Testis (tissue), 3 donors: Measurements from ENCODE around the gene DLX3. TPM values are rescaled to one million over a fixed set of nuclear protein-coding genes. Genes with fewer than 3 reads are reported as not detected.

Source experiments
- DNase-seq: peaks from one replicate; pipeline ENCODE4 v3.0.0-alpha.2; 2019
- H3K27ac ChIP-seq, 2 donors: fragments of 200-600 bp; sonication (generic); one replicate each; pipeline ENCODE4 v1.5.1; 2019
- H3K27me3 ChIP-seq: fragments of 200-600 bp; sonication (generic); one replicate; pipeline ENCODE4 v1.5.1; 2019
- H3K36me3 ChIP-seq: fragments of 200-600 bp; sonication (generic); one replicate; pipeline ENCODE4 v1.5.1; 2017; ENCODE audit warnings: low read depth; ENCODE audit errors: missing control alignments
- H3K4me1 ChIP-seq: fragments of 200-600 bp; sonication (generic); one replicate; pipeline ENCODE4 v1.5.1; 2019
- H3K4me3 ChIP-seq, 2 donors: fragments of 200-600 bp; sonication (generic); one replicate each; pipeline ENCODE4 v1.5.1; 2017 to 2019
- H3K9me3 ChIP-seq: fragments of 200-600 bp; sonication (generic); one replicate; pipeline ENCODE4 v1.5.1; 2017
- CTCF ChIP-seq, 3 experiments: fragments of 450-650 bp in 2 of 3; fragments of 200-600 bp in 1 of 3; sonication (generic) in 1 of 3; IDR thresholded peaks; one replicate each; pipeline ENCODE4 v1.5.1; 2016 to 2019; ENCODE audit warnings: antibody characterized with exemption in 3 of 3, mild to moderate bottlenecking in 2 of 3, moderate library complexity in 1 of 3
- POLR2A ChIP-seq: fragments of 450-650 bp; IDR thresholded peaks from one replicate; pipeline ENCODE4 v1.6.1; 2017; ENCODE audit warnings: antibody characterized with exemption, mild to moderate bottlenecking, moderate library complexity
- WGBS, 2 donors: methylation state at CpG; one replicate each; pipeline ENCODE4 v1.1.5; 2018; 5-methylcytosine and 5-hydroxymethylcytosine counted together
- intact Hi-C: fragments of 100-400 bp; cut with DNase I; formaldehyde crosslinking; loops from one replicate; pipeline ENCODE4 v1.15.1; 2023; ENCODE audit warnings: low total_unique reads
- polyA plus RNA-seq: library from polyadenylated mRNA; stranded (reverse); fragments of 350-450 nt; fragmentation: Illumina TruSeq; extraction: RNeasy Lipid Tissue Mini Kit (QIAGEN cat#74804); gene quantifications from one replicate; pipeline ENCODE4 v1.2.3, GENCODE V29; 2014; ENCODE audit warnings: low read depth, low replicate concordance; ENCODE audit not compliant: insufficient read depth
- total RNA-seq, 2 donors: library from RNA; depleted of rRNA; stranded (reverse); fragments of >200 nt; gene quantifications; one replicate each; pipeline ENCODE4 v1.2.3, GENCODE V29; 2016

DLX3 gene
- total and polyA plus RNA-seq, 3 donors from 2014 or later, result 1.0 to 1.5 (median 1.4) TPM

GRCh38 chr17:49998836-49999511 lies 4.0 kb upstream of the DLX3 start:
- DNase-seq, result no peak
- Histone ChIP-seq H3K36me3 (no peaks in the 10 kb centered on the region), H3K4me3 (no peak overlapping the region), H3K27me3 (no peaks in the 10 kb centered on the region), H3K9me3 (no peaks in the 10 kb centered on the region), H3K4me1 (peaks cover 17% of the 10 kb centered on the region), H3K27ac (no peak overlapping the region)
- WGBS, 2 donors, result 45 to 52% methylated on average over 11 of the region's 11 CpGs
- no peak for TF ChIP-seq CTCF (IDR thresholded peaks at IDR 0.05)
- intact Hi-C loops, result loop anchor here (5.0 kb wide), 2 partner anchors 122 to 137 kb away; no protein-coding TSS in a partner anchor

- H3K4me3 ChIP-seq, result no peak overlapping the region
- WGBS, 2 donors, result 33 to 42% methylated on average over 12 to 20 of the region's 20 CpGs
- H3K27ac ChIP-seq, result no peak overlapping the region
- TF ChIP-seq CTCF (IDR thresholded peaks at IDR 0.05), result peak; percentile 88 to 96 (median 92)
- TF ChIP-seq POLR2A, result no peak
- no peaks in the 10 kb centered on the region for H3K36me3 ChIP-seq
- no peaks in the 10 kb centered on the region for H3K9me3 ChIP-seq
- no peaks in the 10 kb centered on the region for H3K27me3 ChIP-seq
- DNase-seq, result peak; percentile 85
- intact Hi-C loops, result loop anchor here (5.0 kb wide), 2 partner anchors 121 to 136 kb away; no protein-coding TSS in a partner anchor
- H3K4me1 ChIP-seq, result peaks cover 17% of the 10 kb centered on the region
Measured at GRCh38 chr17:49997773-49998703, 3.0 kb upstream of the DLX3 start.

- TF ChIP-seq POLR2A (no peak), CTCF (IDR thresholded peaks at IDR 0.05) (no peak)
- Histone ChIP-seq H3K36me3 (no peaks in the 10 kb centered on the region), H3K4me3 (peak overlapping the region in 1 of 2 donors; percentile 55), H3K9me3 (no peaks in the 10 kb centered on the region), H3K27me3 (no peaks in the 10 kb centered on the region), H3K27ac (no peak overlapping the region), H3K4me1 (peaks cover 17% of the 10 kb centered on the region)
- DNase-seq, result no peak
- 21 to 26% methylated on average over 4 to 6 of the region's 6 CpGs for WGBS, 2 donors
- intact Hi-C loops, result loop anchor here (5.0 kb wide), 2 partner anchors 120 to 135 kb away; no protein-coding TSS in a partner anchor
Measured at GRCh38 chr17:49997301-49997650, 2.3 kb upstream of the DLX3 start.

GRCh38 chr17:49996495-49997300 lies 1.7 kb upstream of the DLX3 start:
- intact Hi-C loops, result loop anchor here (5.0 kb wide), 2 partner anchors 119 to 134 kb away; no protein-coding TSS in a partner anchor
- H3K27me3 ChIP-seq, result no peaks in the 10 kb centered on the region
- DNase-seq, result peak; percentile 60
- peak overlapping the region in 1 of 2 donors; percentile 55 for H3K4me3 ChIP-seq
- no peak overlapping the region for H3K27ac ChIP-seq
- peaks cover 17% of the 10 kb centered on the region for H3K4me1 ChIP-seq
- no peaks in the 10 kb centered on the region for H3K36me3 ChIP-seq
- 0 to 1% methylated on average over 5 to 39 of the region's 58 CpGs for WGBS, 2 donors
- TF ChIP-seq POLR2A, result no peak
- TF ChIP-seq CTCF (IDR thresholded peaks at IDR 0.05), result peak; percentile 94 to 97 (median 94)
- no peaks in the 10 kb centered on the region for H3K9me3 ChIP-seq
